Measurements from ENCODE around the gene DLL4. TPM values are rescaled to one million over a fixed set of nuclear protein-coding genes. Genes with fewer than 3 reads are reported as not detected.

DLL4 gene
- total and polyA plus RNA-seq, 2 experiments from 2014 or later = 2.3 TPM; not detected in 1

DNA sequence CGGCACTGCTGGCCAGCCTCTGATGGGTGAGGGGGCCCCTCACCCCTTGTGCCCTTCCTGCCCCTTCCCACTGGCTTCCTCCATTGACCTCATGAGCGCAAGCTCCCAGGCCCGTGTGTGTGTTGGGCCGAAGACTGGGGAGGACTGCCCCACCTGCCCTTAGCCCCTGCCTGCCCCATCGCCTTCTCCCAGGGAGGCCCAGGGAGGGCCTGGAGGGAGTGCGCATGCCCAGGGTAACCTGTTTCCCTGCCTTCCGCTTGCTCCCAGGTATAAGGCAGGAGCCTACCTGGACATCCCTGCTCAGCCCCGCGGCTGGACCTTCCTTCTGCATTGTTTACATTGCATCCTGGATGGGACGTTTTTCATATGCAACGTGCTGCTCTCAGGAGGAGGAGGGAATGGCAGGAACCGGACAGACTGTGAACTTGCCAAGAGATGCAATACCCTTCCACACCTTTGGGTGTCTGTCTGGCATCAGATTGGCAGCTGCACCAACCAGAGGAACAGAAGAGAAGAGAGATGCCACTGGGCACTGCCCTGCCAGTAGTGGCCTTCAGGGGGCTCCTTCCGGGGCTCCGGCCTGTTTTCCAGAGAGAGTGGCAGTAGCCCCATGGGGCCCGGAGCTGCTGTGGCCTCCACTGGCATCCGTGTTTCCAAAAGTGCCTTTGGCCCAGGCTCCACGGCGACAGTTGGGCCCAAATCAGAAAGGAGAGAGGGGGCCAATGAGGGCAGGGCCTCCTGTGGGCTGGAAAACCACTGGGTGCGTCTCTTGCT is 8.8 kb downstream of the DLL4 start:
- Histone ChIP-seq H3K4me3 (no peak overlapping the region), H4K20me1 (ENCODE audit: insufficient read depth, poor library complexity, severe bottlenecking) (no peaks in the 10 kb centered on the region), H3K9me3 (ENCODE audit: low read depth) (no peaks in the 10 kb centered on the region), H2AFZ (no peak overlapping the region), H3K4me2 (no peak overlapping the region), H3K79me2 (no peaks in the 10 kb centered on the region), H3K9me2 (replicated peaks; ENCODE audit: insufficient read depth) (no peaks in the 10 kb centered on the region), H3K36me3 (replicated peaks; ENCODE audit: insufficient read depth, low read depth) (no peaks in the 10 kb centered on the region), H3K4me1 (ENCODE audit: insufficient read depth) (peaks cover 22% of the 10 kb centered on the region), H3K27me3 (no peaks in the 10 kb centered on the region), H3K27ac (no peak overlapping the region)
- TF ChIP-seq EZH2 (IDR thresholded peaks at IDR 0.05; ENCODE audit: borderline replicate concordance) (no peak), EZH2phosphoT487 (IDR thresholded peaks at IDR 0.05; ENCODE audit: low read depth, severe bottlenecking, unreplicated experiment) (no peak), CTCF (IDR thresholded peaks at IDR 0.05; ENCODE audit: poor library complexity) (no peak)
- WGBS (ENCODE audit: low lambda C conversion rate, missing lambda C conversion rate) = 83% methylated on average over 19 of the region's 19 CpGs
- DNase-seq (ENCODE audit: low spot score) = no peak

- no peak overlapping the region for H3K4me2 ChIP-seq
- H3K27ac ChIP-seq = no peak overlapping the region
- TF ChIP-seq EZH2phosphoT487 (IDR thresholded peaks at IDR 0.05; ENCODE audit: low read depth, severe bottlenecking, unreplicated experiment) (no peak), CTCF (IDR thresholded peaks at IDR 0.05; ENCODE audit: poor library complexity) (no peak)
- H2AFZ ChIP-seq = no peak overlapping the region
- no peaks in the 10 kb centered on the region for H3K9me2 ChIP-seq (replicated peaks; ENCODE audit: insufficient read depth)
- WGBS (ENCODE audit: low lambda C conversion rate, missing lambda C conversion rate) = 97% methylated on average over 6 of the region's 6 CpGs
- no peaks in the 10 kb centered on the region for H4K20me1 ChIP-seq (ENCODE audit: insufficient read depth, poor library complexity, severe bottlenecking)
- no peak overlapping the region for H3K4me3 ChIP-seq
- no peaks in the 10 kb centered on the region for H3K9me3 ChIP-seq (ENCODE audit: low read depth)
- DNase-seq (ENCODE audit: low spot score) = no peak
- H3K36me3 ChIP-seq (replicated peaks; ENCODE audit: insufficient read depth, low read depth) = no peaks in the 10 kb centered on the region
- peaks cover 17% of the 10 kb centered on the region for H3K4me1 ChIP-seq (ENCODE audit: insufficient read depth)
- H3K27me3 ChIP-seq = no peaks in the 10 kb centered on the region
- no peaks in the 10 kb centered on the region for H3K79me2 ChIP-seq
Measured at GRCh38 chr15:40938536-40938870, 9.4 kb downstream of the DLL4 start.

DNA sequence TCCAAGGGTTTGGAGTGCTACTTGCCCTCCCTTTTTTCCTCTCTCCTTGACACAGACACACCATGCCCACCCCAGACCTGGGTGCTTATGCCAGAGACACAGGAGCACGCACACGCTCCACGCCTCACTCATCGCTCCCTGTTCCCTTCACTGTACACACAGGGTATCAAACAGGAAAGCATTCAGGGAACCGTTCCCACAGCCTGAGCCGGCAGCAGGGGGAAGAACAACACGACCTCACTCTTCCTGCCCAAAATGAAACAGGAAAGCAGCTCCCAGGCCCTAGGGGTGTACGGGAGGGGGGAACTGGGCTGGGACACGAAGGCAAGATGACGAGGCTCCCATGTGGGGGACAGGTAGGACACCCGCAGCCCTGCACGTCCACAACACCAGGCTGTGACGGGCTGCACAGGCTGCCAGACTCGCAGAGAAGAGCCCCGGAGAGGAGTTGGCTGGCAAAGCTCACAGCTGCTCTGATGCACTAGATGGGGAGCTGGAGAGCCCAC is 11.2 kb downstream of the DLL4 start:
- Histone ChIP-seq H3K27me3 (no peaks in the 10 kb centered on the region), H3K27ac (peak overlapping the region; percentile 84), H2AFZ (no peak overlapping the region), H3K9me3 (ENCODE audit: low read depth) (no peaks in the 10 kb centered on the region), H3K4me2 (no peak overlapping the region), H3K4me1 (ENCODE audit: insufficient read depth) (peaks cover 11% of the 10 kb centered on the region), H3K79me2 (no peaks in the 10 kb centered on the region), H4K20me1 (ENCODE audit: insufficient read depth, poor library complexity, severe bottlenecking) (no peaks in the 10 kb centered on the region), H3K36me3 (replicated peaks; ENCODE audit: insufficient read depth, low read depth) (no peaks in the 10 kb centered on the region), H3K9me2 (replicated peaks; ENCODE audit: insufficient read depth) (no peaks in the 10 kb centered on the region), H3K4me3 (no peak overlapping the region)
- no peak for TF ChIP-seq EZH2phosphoT487 (IDR thresholded peaks at IDR 0.05; ENCODE audit: low read depth, severe bottlenecking, unreplicated experiment)
- no peak for TF ChIP-seq EZH2 (IDR thresholded peaks at IDR 0.05; ENCODE audit: borderline replicate concordance)
- no peak for TF ChIP-seq CTCF (IDR thresholded peaks at IDR 0.05; ENCODE audit: poor library complexity)
- 71% methylated on average over 15 of the region's 15 CpGs for WGBS (ENCODE audit: low lambda C conversion rate, missing lambda C conversion rate)
- DNase-seq (ENCODE audit: low spot score) = no peak
